ENCODE results near the gene HOXC12.
A peak's percentile ranks its signal among the peaks of the same experiment; 100 is the strongest.

The HOXC12 gene

GRCh38 chr12:53973236-53974042, 18.7 kb downstream of the HOXC12 start:
- DNase-seq, result no peak

- peak; percentile 79 for DNase-seq
Observed at GRCh38 chr12:53974084-53975063, 19.7 kb downstream of the HOXC12 start, which contains the start of gene HOTAIR. HOTAIR (minus strand) TSS chr12:53974954.

DNA sequence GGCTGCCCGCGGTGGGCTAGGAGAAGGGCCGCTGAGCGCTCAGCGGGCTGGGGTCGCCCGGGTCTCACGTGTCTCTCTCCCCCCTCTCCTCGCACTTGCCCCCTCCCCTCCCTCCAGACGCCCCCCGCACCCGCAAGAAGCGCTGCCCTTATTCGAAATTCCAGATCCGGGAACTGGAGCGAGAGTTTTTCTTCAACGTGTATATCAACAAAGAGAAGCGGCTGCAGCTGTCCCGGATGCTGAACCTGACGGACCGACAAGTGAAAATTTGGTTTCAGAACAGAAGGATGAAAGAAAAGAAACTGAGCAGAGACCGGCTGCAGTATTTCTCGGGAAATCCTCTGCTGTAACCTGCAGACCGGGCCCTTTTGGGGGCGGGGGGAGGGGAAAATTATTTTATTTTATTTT, 20.4 kb downstream of the HOXC12 start:
- no peak for DNase-seq

- no peak for DNase-seq
Observed at GRCh38 chr12:53975479-53976152, 20.9 kb downstream of the HOXC12 start.

DNA sequence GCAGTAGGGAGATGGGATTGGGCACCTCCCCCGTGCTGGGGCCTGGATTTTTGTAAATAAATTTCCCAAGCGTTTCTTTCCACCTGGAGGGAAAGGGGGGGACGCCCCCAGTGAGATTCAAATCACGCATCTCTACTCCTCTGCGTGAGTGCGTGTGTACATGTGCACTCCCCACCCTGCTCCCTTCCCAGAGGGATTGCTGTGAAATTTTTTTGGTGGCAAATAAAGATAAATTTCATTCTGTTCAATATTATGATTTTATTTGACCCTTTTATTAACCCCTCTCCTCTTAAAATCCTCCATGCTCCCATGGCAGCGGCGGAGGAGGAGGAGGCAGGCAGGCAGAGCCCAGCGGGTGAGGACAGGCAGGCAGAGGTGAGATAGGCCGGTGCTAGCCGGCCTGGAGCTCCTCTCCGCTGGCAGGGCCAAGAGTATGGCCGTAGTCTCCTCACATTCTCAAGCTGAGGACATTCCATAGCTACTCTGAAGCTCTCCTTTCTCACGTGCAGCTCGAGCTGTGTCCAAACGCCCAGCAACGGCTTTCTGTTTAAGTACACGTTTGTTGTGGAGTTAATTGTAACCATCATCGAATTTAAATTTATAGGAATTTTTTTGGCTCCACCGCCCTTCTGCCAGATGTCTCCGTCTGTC, 21.6 kb downstream of the HOXC12 start:
- DNase-seq, result peak; percentile 80

GRCh38 chr12:53976823-53977595, 22.3 kb downstream of the HOXC12 start:
- no peak for DNase-seq

DNA sequence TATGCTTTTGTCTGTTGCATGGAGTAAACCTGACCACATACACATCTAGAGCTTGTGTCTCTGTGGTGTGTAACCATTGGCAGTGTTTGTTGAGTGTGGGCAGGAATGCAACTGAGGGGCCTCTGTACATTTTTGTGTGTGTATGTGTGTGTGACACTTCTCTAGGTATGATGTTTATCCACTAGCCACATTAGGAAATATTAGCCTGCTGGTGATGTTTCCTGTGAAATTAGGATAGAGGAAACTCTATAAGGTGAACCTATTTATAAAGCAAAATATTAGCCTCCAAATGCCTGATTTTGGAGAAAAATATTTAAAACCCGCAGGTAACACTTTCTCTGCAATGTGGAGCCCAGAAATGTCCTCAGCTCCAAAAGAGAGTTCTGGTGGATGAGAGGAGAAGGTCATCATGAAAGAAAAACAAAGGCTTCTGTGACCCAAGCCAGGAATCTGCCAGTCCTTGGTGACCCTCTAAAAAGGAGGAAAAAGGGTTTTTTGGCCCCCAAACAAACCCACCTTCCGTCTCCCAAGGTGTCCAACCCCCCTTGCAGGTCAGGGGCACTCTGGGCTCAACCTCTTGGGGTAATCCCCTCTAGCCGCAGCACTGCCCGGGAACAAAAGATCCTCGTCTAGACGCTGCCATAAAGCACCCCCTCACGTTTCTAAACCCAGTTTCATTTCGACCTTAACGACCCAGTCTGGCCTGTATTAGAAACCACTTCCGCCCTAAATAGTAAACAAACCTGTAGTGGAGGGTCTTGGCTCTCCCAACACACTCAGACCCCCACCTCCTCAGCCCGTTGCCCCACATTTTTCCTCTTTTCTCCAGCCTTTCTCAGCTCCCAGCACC, 23.1 kb downstream of the HOXC12 start:
- DNase-seq, result no peak

DNA sequence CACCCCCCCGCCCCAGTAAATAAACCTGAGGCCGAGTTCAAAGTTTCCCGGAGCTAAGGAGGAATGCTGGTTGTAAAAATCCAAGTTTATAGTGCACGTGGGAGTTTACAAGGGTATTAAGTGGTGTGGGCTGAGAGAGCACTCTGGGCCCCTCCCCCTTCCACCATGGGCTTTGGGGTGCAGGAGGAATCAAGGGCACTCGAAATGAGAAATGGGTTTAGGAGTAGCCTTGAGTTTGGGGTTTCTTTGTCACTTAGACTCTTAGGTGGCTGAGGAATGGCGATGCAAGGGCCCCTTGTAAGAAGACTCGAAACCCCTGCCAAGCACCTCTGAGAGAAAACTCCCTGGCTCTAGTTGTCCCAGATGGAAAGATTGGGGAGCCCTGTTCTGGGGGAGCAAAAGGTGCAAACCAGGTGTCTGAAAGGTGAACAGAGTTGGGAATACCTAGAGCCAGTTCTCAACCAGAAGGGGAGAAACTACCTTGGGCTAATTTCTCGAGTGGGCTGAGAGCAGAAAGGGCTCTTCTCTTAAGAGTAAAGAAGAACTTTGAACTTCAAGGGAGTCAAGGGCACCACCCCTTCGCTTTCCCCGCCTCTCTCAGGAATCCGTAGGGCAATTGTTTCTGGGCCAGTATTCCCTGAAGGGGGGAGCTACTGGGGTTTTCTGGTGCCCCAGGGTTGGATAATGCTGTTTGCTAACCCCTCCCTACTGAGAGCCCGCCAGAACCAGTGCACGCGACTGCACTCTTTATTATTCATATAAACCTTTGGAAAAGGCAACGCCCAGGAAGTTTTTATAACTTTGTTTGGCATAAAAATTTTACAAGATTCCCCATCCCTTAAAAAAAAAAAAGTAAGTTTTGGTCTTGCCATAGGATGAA, 24.0 kb downstream of the HOXC12 start:
- no peak for DNase-seq

DNA sequence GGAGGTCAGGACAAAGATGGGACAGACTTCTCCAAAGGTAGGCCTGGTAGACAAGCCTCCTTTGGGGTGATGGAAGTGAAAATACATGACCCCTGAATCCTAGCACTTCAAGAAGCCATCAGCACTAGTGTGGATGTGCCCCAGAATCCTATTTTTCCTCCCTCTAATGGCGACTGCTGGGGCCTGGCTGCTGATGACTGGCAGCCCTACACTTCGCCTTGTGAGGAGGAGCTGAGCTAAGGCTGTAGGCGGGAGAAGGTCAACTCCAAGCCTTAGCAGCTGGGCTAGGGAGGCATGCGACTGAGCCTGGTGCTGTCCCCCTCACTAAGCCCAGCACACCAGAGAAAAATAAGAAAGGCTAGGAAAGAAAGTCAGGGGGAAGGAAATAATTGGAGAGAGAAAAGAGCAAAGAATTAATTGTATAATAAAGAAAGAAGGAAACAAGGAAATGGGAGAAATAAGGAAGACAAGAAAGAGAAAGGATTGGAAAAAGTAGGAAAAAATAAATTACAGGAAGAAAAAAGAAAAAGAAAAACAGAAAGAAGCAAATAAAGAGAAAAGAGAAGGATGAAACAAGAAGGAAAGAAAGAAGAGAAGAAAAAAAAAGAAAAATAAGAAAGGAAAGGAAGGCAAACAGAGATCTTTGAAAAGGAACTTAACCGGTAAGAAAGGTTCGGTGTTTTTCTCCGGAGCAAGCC, 25.6 kb downstream of the HOXC12 start:
- no peak for DNase-seq

- DNase-seq, result no peak
Observed at GRCh38 chr12:53980802-53981496, 26.2 kb downstream of the HOXC12 start.

DNA sequence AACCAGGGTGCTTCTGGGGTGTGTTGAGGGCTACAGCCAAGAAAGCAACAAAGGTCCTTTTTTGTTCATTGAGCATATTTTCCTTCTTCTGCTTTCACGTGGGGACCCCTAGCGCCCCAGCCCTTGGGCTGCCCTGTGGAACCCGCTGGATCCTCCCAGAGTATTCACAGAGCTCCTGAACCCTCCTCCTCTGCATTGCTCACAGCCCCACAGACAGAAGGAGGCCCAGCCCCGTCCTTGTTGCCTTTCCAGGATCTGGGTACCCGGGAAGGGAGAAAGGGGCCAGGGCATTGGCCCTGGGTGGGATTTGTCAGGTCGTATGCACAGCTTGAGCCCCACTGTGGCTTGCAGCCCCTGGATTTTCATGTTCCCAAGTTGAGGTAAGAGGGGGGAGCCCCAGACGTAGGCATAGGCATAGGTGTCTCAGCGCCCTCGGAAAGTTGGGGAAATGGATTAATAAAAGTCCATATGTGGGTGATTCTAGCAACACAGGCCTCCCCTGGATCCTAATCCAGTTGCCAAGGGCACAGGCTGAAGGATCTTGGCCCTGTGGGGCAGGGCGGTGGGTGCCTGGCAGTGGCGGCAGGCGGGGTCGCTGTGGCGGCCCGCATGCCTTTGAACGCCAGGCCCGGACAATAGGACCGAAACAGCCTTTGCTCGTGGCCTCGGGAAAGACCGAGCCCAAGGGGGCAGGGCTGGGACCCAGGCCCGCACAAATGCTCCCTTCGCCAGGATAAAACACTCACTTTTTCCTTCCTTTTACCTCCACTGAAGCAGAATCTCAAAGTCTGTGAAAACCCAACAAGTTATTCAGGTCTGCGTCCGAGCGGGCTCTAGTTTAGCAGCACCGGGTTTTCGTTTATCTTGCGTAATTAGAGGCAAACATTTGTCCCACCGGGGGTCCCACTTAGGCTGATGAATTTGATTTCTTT, 27.2 kb downstream of the HOXC12 start:
- DNase-seq, result no peak

DNA sequence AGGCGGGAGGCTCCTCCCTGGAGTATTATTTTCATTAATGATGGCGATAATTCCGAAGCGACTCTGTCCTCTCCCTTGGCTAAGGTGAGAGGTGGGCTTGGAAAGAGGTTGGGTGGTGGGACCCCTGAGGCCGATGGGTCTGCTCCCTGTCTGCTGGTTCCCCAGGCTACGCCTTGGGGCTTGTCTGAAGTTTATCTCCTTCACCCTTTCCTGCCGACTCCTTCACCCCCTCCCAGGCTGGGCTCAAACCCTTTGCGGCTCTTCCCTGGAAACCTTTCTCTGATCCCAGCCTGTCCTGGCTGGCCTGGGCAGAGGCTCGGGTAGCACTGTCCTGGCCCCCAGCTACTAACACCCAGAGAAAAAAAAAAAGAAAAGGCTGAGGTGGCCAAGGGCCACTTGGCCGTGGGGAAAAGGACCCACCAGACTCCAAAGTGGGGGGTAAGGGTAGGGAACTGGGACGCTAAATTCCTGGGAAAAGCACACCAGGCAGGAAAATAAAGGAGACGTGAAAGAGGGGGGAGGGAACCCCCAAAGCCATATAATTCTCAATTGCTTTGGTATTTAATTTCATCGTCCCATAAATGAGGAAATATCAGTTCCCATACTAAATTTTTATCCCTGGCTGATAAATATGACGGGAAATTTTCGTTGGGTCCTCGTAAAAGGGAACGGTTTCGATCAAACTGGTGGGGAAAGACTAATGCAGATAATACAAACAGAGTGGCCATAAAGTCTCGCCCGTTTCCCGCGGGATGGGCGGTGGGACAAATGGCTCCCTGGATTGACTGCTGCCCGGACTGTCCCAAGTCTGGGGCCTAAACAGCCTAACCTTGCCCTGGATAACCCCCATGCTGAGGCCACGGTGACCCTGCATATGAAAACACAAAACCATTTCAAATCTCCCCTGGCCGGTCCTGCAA, 28.2 kb downstream of the HOXC12 start:
- no peak for DNase-seq

GRCh38 chr12:53983568-53983949, 28.9 kb downstream of the HOXC12 start:
- DNase-seq, result no peak

- no peak for DNase-seq
Observed at GRCh38 chr12:53983950-53984572, 29.4 kb downstream of the HOXC12 start.

DNA sequence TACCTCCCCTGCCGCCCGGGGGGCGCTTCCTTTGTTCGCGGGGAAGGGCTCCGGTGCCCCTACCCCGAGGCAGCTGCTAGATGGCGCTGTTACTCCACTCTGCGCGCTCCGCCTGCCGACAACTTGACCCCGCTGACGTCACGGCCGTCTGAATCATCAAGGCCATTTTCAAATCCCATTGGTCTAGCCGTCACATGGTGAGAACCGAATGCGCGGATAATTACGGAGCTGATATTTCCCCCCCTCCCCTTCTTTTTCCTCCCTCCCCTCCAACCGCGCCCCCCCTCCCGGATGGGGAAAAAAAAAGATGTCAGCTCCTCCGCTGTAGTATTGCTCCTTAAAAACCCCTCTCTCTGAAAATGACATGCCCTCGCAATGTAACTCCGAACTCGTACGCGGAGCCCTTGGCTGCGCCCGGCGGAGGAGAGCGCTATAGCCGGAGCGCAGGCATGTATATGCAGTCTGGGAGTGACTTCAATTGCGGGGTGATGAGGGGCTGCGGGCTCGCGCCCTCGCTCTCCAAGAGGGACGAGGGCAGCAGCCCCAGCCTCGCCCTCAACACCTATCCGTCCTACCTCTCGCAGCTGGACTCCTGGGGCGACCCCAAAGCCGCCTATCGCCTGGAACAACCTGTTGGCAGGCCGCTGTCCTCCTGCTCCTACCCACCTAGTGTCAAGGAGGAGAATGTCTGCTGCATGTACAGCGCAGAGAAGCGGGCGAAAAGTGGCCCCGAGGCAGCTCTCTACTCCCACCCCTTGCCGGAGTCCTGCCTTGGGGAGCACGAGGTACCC, 30.4 kb downstream of the HOXC12 start, which contains the start of gene HOXC10:
HOXC10 (plus strand) TSS at position 246 of the 791 bp plus-strand sequence; CDS start at position 360, 114 bp downstream.
- DNase-seq, result peak; percentile 96

All from islet precursor cell (in vitro differentiated cells).